Uterus (tissue), 2 donors: ENCODE results near the gene CEP104.

ENCODE experiments used
- POLR2A ChIP-seq, 2 donors: fragments of 450-650 bp; IDR thresholded peaks; one replicate each; pipeline ENCODE4 v1.6.1; 2016; ENCODE audit warnings: antibody characterized with exemption in 2 of 2, mild to moderate bottlenecking in 1 of 2, moderate library complexity in 1 of 2
- TF ChIP-seq, protein P1 (sequence below), 4 experiments: fragments of 200-600 bp in 2 of 4; fragments of 450-650 bp in 2 of 4; sonication (generic) in 2 of 4; IDR thresholded peaks; one replicate each; pipeline ENCODE4 v1.5.1; 2016 to 2019; ENCODE audit warnings: antibody characterized with exemption in 4 of 4, mild to moderate bottlenecking in 2 of 4, moderate library complexity in 1 of 4

DNA sequence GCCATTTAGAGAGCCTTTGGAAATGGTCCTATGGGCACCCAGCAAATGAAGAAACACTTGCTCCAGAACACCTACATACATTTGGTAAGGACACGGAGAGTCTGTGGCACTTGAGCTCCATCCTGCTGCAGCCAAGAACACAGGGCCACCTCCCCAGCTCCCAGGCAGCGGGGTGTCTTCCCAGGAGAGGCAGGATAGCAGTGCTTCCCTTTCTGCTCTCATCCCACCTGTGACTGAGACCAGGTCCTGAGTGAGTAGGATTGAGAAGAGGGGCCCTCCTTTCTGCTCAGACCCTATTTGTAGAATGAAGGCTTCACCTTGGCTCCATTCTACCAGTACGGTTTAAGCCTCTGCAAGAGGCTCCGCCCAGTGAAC is 38.9 kb upstream of the CEP104 start:
- TF ChIP-seq, protein P1, sequence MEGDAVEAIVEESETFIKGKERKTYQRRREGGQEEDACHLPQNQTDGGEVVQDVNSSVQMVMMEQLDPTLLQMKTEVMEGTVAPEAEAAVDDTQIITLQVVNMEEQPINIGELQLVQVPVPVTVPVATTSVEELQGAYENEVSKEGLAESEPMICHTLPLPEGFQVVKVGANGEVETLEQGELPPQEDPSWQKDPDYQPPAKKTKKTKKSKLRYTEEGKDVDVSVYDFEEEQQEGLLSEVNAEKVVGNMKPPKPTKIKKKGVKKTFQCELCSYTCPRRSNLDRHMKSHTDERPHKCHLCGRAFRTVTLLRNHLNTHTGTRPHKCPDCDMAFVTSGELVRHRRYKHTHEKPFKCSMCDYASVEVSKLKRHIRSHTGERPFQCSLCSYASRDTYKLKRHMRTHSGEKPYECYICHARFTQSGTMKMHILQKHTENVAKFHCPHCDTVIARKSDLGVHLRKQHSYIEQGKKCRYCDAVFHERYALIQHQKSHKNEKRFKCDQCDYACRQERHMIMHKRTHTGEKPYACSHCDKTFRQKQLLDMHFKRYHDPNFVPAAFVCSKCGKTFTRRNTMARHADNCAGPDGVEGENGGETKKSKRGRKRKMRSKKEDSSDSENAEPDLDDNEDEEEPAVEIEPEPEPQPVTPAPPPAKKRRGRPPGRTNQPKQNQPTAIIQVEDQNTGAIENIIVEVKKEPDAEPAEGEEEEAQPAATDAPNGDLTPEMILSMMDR (IDR thresholded peaks at IDR 0.05) = no peak
- TF ChIP-seq POLR2A (IDR thresholded peaks at IDR 0.05) = no peak
